Skeletal muscle cell (primary cell): ENCODE data around the gene KRT85.

Experiments
- DNase-seq: peaks from one replicate; pipeline ENCODE4 v3.0.0-alpha.2; 2010; ENCODE audit warnings: low read depth
- H3K4me3 ChIP-seq: 2 replicates; pipeline ENCODE4 v1.5.1; 2011; ENCODE audit warnings: low read depth, mild to moderate bottlenecking, control low read depth, low read length, moderate library complexity

The KRT85 gene

GRCh38 chr12:52396656-52397055 lies 29.4 kb upstream of the KRT85 start:
- no peak for DNase-seq
- H3K4me3 ChIP-seq: no peak overlapping the region

- H3K4me3 ChIP-seq: no peak overlapping the region
- peak; percentile 39 for DNase-seq
Observed at GRCh38 chr12:52395761-52396434, 28.6 kb upstream of the KRT85 start.

DNA sequence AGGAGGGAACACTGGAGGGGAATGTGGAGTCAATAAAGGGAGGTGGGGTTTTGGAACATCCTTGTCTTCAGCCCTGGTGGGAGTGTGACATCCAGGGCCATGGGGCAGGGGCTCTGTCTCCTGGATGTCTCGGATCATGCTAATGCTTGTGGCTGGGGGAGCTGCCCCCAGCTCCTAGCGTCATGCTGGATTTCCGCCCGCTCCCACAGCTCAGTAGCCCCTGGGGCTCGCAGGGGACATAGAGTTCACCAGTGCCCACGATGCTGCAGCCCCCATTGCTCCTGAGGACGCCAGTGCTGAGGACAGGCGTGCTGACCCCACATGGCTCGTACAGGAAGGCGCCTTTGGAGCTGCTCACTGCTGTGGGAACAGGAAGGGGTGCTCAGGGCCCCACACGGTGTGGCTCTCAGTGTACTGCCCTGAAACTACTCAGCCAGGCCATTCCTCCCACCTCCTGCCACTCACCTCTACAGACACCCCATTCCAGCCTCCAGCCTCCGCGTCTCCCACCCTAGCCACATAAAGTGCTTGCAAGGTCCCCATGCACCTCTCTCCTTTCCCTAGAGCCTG lies 27.6 kb upstream of the KRT85 start:
- no peak for DNase-seq

DNA sequence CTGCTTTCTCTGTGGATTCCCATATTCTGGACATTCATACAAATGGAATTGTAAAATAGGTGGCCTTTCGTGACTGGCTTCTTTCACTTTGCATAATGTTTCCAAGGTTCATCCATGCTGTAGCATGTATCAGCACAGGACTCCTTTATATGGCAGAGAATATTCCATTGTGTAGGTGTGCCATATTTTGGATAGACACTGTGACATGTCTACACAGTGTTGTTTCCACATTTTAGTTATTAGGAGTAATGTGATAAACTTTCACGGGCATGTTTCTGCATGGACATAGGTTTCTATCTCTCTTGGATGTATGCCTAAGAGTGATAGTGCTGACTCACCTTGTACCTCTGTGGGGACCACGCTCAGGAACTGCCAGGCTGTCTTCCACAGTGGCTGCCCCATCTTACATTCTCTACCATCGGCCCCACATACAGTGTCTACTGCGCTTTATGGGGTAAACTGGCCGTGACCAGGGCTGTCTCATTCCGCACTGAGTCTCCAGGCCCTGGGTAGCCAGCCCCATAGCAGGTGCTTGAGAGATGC lies 25.3 kb upstream of the KRT85 start:
- DNase-seq: no peak
- no peak overlapping the region for H3K4me3 ChIP-seq

More for the DNA sequence above, 27.6 kb upstream of the KRT85 start:
- H3K4me3 ChIP-seq: no peak overlapping the region

DNA sequence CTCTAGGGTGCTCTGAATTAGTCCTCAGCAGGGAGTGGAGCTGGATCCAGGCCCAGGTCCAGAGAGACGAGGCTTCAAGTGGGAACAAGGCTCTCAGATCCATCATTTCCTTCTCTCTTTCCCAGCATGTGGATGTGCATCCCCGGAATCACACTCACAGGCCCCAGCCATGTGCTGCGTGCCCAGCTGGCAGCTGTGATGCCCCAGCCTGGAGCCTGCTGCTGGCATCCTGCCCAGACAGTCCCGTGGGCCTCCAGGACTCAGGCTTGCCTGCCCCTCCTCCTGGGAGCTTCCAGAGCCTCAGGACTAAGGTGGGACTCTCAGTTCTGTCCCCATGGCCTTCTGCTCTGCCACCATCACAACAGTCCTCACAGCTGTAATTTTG lies 24.3 kb upstream of the KRT85 start:
- no peak for DNase-seq
- no peak overlapping the region for H3K4me3 ChIP-seq

DNA sequence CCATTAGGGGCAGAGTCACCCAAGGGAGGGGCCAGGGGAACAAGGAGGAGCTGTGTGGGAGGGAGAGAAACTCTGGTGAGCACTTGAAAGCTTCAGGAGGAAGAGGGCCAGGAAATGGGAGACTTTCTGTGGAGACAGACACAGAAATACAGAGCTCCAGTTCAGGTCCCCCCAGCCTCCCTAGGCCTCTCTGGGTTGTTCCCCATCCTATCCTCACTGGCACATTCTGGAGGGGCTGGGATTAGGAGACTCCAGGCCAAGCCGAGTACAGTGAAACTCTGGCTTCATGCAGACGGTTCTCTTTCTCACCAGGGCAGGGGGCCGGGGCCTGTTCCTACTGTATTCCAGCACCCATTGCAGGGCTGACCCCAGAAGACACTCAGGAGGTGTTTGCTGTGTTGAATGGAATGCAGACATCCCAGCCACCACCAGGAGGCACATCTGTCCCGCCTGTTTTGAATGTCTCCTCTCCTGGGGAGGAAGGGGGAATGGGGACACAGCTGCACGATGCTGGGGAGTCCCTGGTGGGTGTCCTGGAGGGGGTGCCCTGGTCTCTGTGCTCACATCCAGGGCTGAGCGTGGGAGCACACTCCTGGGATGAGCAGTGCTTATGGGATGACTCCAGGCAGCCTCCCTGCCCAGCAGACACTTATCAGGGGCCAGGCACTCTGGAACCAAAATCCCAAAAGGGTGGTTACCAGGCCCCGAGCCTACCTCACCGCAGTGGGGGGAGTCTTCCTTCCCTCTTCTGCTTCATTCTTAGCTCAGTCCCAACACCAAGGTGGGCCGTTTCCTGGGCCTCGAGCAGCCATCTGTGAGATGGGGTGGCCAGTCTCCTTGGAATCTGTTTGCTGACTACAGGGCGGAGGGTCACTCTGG lies 23.7 kb upstream of the KRT85 start:
- DNase-seq: no peak
- no peak overlapping the region for H3K4me3 ChIP-seq

DNA sequence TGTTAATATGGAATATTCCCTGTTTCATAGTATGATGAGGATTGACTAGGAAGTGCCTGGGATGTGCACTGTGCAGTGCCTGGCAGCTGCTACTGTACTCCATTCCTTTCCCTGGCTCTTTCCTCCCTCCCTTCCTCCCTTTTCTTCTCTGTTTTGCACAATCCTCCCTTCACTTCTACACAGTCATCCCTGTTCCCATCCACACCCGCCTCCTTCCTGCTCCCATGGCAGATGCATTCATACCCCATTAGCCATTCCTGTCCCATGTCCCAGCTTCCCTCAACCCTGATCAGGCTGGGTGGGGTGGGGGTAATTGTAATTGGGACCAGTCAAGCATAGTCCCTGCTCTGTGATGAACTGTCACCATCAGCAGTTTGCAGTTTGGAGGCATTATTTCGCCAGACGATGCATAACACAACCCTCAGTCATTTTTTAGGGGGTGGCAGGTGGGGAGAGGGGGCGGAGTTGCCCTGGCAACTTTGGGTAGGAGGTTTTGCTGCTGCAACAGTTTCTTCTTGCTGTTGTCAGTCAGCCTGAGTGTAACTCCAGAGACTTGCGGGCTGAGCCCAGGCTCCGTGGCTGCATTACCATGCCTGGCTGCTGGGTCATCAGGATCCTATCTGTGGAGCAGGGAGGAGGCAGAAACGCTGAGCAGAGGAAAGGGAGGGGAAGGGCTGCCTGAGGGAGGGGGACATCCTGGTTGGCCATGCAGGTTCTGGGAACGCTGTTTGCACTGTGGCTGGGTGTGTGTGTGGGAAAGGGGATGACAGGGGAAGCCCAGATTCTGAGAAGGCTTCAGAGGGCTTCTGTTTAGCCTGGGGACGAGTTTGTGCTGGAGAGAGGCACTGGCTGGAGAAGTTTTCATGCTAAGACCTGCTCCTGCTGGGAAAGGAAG lies 22.3 kb upstream of the KRT85 start:
- no peak overlapping the region for H3K4me3 ChIP-seq
- DNase-seq: no peak

DNA sequence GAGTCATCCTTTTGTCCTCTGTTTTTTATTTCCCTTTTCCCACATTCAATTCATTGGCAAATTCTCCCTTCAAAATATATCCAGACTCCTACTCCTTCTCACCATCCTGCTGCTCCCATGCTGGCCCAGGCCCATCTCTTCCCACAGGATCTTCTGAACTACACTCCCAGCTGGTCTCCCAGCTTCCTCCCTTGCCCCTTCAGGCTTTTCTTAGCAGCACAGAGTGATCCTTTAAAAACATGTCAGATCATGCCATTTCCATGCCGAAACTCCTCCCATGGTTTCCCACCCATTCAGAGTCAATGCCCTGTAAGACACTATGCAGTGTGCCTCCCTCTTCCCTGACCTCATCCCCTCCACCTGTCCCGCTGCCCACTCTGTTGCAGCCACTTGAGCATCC lies 20.6 kb upstream of the KRT85 start:
- H3K4me3 ChIP-seq: no peak overlapping the region
- DNase-seq: no peak

DNA sequence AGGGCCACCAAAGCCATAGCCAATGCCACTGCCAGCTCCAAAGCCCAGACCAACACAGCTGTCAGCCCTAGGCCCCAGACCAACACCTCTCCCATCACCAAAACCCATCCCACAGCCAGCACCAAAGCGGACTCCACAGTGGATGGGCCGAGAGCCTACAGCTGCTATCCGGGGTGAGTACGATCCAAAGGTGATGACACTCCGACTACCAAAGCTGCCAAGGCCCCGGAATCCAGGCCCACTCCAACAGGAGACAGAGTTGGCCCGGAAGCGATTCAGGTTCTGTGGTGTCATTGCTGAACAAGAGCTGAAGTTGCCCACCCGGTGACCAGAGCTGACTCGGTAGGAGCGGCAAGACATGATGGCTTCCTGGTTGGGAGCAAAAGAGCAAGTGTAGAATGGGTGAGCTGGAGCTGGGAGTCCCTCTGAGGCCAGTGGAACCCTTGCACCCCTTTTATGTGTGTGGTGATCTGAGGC lies 18.0 kb upstream of the KRT85 start, which contains the start of gene KRT84:
Gene KRT84, minus strand, starts transcription at position 427 of the 477 bp plus-strand sequence. Its CDS starts 67 bp downstream, at position 360.
- no peak within 1 kb of the TSS for H3K4me3 ChIP-seq
- no peak for DNase-seq

- H3K4me3 ChIP-seq: no peak overlapping the region
- no peak for DNase-seq
Observed at GRCh38 chr12:52383331-52383730, 16.1 kb upstream of the KRT85 start.

DNA sequence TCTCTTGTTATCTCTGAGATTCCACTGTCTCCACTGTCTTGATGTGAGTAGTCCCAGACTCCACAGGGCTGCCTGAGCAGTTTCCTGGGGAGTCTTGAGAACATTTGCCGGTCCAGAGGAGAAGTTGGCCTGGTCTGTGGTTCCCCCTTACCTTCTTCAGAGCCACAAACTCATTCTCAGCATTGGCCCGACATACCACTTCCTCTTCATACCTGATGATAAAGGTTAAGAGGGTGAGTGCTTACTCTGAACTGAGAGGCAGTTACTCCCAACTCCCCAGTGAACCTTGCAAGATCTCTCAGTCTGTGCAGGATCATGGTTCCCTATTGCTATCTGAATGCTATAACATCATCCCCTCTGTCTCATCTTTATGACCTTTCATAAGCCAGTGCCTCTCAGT lies 15.6 kb upstream of the KRT85 start:
- H3K4me3 ChIP-seq: no peak overlapping the region
- DNase-seq: no peak

- H3K4me3 ChIP-seq: no peak overlapping the region
- DNase-seq: no peak
Observed at GRCh38 chr12:52381206-52381605, 13.9 kb upstream of the KRT85 start.

GRCh38 chr12:52380271-52380694 lies 13.0 kb upstream of the KRT85 start:
- H3K4me3 ChIP-seq: no peak overlapping the region
- DNase-seq: no peak

- no peak overlapping the region for H3K4me3 ChIP-seq
- DNase-seq: no peak
Observed at GRCh38 chr12:52379536-52379935, 12.3 kb upstream of the KRT85 start.

GRCh38 chr12:52378091-52378490 lies 10.8 kb upstream of the KRT85 start:
- H3K4me3 ChIP-seq: no peak overlapping the region
- DNase-seq: no peak

DNA sequence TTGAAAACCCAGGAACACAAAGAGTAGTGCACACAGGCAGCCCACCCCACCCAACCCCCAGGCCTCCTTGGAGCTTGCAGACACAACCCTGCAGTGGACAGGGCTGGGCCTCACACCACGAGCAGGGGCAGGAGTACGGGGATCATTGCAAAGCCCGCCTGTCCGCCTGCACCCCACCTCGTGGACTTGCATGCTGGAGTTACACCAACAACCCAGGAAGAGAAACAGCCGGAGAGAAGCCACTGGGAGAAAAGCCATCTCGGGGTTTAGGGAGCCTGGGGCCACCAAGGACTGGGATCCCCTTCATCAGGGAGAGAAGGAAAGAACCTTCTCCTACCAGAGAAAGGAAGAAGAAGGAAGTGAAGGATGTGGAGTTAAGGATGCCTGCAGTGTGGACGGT lies 10.0 kb upstream of the KRT85 start:
- no peak overlapping the region for H3K4me3 ChIP-seq
- no peak for DNase-seq

DNA sequence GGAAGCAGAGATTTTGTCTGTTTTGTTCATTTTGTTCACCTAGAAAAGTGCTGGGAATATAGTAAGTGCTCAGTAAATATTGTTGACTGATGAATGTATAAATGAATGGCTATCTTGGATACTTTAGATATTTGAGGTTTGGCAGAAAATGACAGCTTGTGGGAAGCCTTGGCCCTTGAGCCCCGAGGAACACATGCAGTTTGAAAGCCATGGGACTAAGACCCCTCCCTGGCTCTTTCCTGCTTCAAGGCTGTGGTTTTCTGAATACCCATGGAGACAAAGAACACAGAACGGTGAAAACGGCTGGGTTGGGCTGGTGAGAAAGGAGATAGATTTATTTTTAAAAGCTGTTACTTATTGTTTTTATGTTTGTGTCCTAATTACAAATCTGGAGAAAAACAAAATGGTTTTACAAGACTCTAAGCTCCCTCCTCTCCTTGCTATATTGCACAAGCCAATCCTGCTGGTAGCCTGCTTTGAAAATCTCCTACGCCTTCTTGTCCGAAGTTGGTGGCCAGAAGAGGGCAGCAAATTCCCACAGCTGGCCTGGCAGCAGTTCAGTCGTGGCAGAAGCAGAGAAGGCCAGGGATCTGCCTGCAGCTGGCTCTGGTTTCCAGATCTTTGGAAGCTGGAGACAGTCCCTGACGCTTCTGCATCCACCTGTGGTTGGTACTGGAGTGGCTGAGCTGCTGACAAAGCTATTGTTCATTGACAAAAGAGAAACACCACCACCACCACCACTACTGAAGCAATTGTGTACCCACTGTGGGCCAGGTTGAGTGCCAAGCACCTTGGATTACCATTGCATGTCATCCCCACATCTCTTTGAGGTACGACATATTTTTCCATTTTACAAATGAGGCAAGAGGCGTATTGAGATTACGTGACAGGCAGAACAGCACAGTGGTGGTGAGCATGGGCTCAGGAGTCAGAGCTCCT lies 5.2 kb upstream of the KRT85 start:
- DNase-seq: peak; percentile 53
- no peak overlapping the region for H3K4me3 ChIP-seq

DNA sequence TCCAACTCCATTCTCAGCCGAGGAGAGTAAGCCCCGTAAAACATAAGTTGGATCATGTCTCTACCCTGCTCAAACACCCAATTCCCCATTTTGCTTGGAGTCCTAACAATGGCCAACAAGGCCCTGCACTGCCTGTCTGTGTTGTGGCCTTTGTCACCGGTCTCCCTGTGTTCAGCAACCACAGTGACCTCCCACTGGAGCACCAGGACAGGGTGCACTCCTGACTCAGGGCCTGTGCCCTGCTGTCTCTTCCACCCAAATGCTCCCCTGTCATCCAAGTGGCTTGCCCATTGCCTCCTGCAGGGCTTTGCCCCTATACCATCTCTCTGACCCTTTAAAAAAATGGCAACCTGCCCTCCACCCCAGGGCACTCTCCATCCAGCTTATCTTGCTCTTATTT lies 4.4 kb upstream of the KRT85 start:
- DNase-seq: no peak

More for the DNA sequence above, 4.4 kb upstream of the KRT85 start:
- no peak overlapping the region for H3K4me3 ChIP-seq
